NCI-H748 treated with DMSO at 0.1 percent for 48 hours (cell line): Measurements from ENCODE around the gene SPATS1.

ENCODE experiments used
- DNase-seq: peaks from one replicate; lab custom pipeline; 2025; lab: John Stamatoyannopoulos, UW

Gene SPATS1

DNA sequence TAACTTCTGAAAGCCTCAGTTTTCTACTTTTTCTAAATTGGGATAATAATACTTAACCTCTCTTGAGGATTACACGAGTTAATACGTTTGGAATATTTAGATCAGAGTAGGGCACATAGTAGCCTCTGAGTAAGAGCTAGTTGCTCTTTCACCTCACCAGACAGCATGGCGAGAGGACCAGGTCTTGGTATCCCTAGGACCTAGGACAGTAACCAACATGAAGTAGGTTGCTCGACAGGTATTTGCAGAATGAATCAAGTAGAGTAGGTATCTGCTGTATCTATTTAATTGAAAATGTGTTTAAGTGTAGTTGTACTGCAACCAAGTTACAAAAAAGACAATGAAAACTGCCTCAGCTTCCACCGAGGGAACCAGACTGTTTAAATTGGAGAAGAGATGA is 46.4 kb downstream of the SPATS1 start:
- DNase-seq: no peak

DNA sequence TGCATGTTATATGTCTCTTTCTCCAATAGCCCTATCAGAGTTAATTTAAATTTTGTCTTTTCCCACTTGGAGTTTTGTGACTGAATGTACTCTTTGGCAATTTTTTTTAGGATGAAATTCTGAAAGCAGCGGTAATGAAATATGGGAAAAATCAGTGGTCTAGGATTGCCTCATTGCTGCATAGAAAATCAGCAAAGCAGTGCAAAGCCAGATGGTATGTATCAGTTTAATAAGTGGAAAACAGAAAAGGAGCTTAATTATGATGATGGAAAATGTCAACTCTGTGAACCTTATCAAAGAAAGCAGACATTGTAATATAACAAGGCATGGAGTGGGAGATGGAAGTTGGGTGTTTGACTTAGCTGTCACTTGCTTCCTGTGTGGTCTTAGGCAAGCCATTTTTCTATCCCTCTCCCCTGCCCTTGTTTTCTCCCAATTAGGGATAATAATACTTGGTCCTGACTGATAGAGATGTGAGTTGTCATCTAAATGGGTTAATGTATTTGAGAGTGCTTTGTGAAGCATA is 47.8 kb downstream of the SPATS1 start:
- DNase-seq: no peak
